ENCODE data around the gene ANTXR1. TPM values are rescaled to one million over a fixed set of nuclear protein-coding genes. Genes with fewer than 3 reads are reported as not detected.

ANTXR1 gene
- total and polyA plus RNA-seq, 2 of the 8 experiments (the other 6 are each of a cell fraction or from before 2014, with no cell fraction given): 15.8 to 44.3 TPM

GRCh38 chr2:68980956-68981355 is 32.0 kb upstream of the ANTXR1 start:
- FAIRE-seq (no peak), DNase-seq (ENCODE audit: low read depth in 1 of 2, low spot score in 2 of 2) (no peak)
- Histone ChIP-seq H2BK5ac (ENCODE audit: low read depth, low read length) (no peak overlapping the region), H3K36me3 (ENCODE audit: control insufficient read depth in 2 of 4, insufficient read depth in 4 of 4, low read length in 3 of 4) (no peaks in the 10 kb centered on the region), H3K56ac (replicated peaks; ENCODE audit: insufficient read length, low read depth, low read length) (no peak overlapping the region), H3K79me2 (ENCODE audit: control insufficient read depth in 1 of 2, insufficient read depth in 2 of 2, low read length in 2 of 2) (no peaks in the 10 kb centered on the region), H3K23me2 (ENCODE audit: low read depth, low read length) (no peaks in the 10 kb centered on the region), H3K27me3 (replicated peaks in 1 of 4; ENCODE audit: control insufficient read depth in 3 of 4, extremely low read depth in 1 of 4, insufficient read depth in 3 of 4, low read length in 3 of 4) (no peaks in the 10 kb centered on the region), H3K18ac (ENCODE audit: extremely low read depth, low read length) (no peak overlapping the region), H3K4me3 (ENCODE audit: extremely low read depth in 1 of 4, insufficient read depth in 2 of 4, low read depth in 3 of 4, low read length in 4 of 4) (no peak overlapping the region), H3K79me1 (ENCODE audit: low read depth, low read length) (no peaks in the 10 kb centered on the region), H3K4ac (replicated peaks; ENCODE audit: insufficient read length, low read depth, low read length) (no peak overlapping the region), H2BK120ac (replicated peaks; ENCODE audit: low read depth, low read length) (no peak overlapping the region), H3K14ac (ENCODE audit: insufficient read length) (no peak overlapping the region), H2BK12ac (ENCODE audit: low read depth, low read length) (no peak overlapping the region), H2AK5ac (ENCODE audit: low read depth, low read length) (no peak overlapping the region), H4K8ac (ENCODE audit: extremely low read depth, insufficient read depth, low read length) (no peak overlapping the region), H2BK20ac (ENCODE audit: low read length) (no peak overlapping the region), H3K9me3 (ENCODE audit: insufficient read depth in 2 of 2, low read depth in 1 of 2, low read length in 1 of 2) (no peaks in the 10 kb centered on the region), H3K4me2 (ENCODE audit: insufficient read depth in 1 of 2, low read depth in 2 of 2, low read length in 2 of 2) (no peak overlapping the region), H3K27ac (ENCODE audit: low read depth, low read length) (no peak overlapping the region), H3K9ac (replicated peaks in 1 of 4; ENCODE audit: extremely low read depth in 1 of 4, low read depth in 3 of 4, low read length in 3 of 4) (no peak overlapping the region), H4K5ac (ENCODE audit: insufficient read length, low read depth, low read length) (no peak overlapping the region), H3K23ac (ENCODE audit: insufficient read length) (no peak overlapping the region), H2AFZ (ENCODE audit: low read length) (no peak overlapping the region), H2BK15ac (ENCODE audit: low read length) (no peak overlapping the region), H3K4me1 (replicated peaks in 1 of 4; ENCODE audit: control insufficient read depth in 3 of 4, insufficient read depth in 4 of 4, low read length in 3 of 4) (no peaks in the 10 kb centered on the region), H4K20me1 (replicated peaks in 1 of 2; ENCODE audit: control insufficient read depth in 1 of 2, insufficient read depth in 2 of 2, low read length in 2 of 2) (no peaks in the 10 kb centered on the region), H4K91ac (replicated peaks; ENCODE audit: insufficient read length, low read length) (no peak overlapping the region)
- 95% methylated on average over 1 of the region's 1 CpG; no CpG with 5 or more reads in 1 of the 2 experiments for WGBS, 2 experiments (ENCODE audit: extremely low coverage in 1 of 2, insufficient coverage in 1 of 2, insufficient read length in 1 of 2, insufficient replicate concordance in 2 of 2, low coverage in 1 of 2, low lambda C conversion rate in 2 of 2, missing lambda C conversion rate in 1 of 2)
- ChIA-PET POLR2A (ENCODE audit: partially characterized antibody) (no interaction called here), CTCF (ENCODE audit: partially characterized antibody) (interaction anchor here (1.0 kb wide), 1 partner anchor 37 kb away, joined by 4 read pairs; no protein-coding TSS in a partner anchor)
- TF ChIP-seq ASH2L (IDR thresholded peaks at IDR 0.05; ENCODE audit: low read length): no peak
- no peak for TF ChIP-seq SP1 (IDR thresholded peaks at IDR 0.05; ENCODE audit: low read depth, low read length)
- TF ChIP-seq CHD1 (IDR thresholded peaks at IDR 0.05; ENCODE audit: low read depth, low read length): no peak
- no peak for TF ChIP-seq SIN3A (conservative IDR thresholded peaks at IDR 0.05 in 1 of 2, IDR thresholded peaks at IDR 0.05 in 1 of 2; ENCODE audit: low read depth in 1 of 2, low read length in 2 of 2)
- no peak for TF ChIP-seq ATF3 (IDR thresholded peaks at IDR 0.05; ENCODE audit: insufficient read depth, low read depth, low read length)
- no peak for TF ChIP-seq TBP (IDR thresholded peaks at IDR 0.05; ENCODE audit: low read depth, low read length)
- no peak for TF ChIP-seq CHD2 (IDR thresholded peaks at IDR 0.05; ENCODE audit: low read length)
- no peak for TF ChIP-seq CREB1 (IDR thresholded peaks at IDR 0.05)

All from H1 (cell line).